Measurements from ENCODE around the gene NCKAP5. TPM values are rescaled to one million over a fixed set of nuclear protein-coding genes. Genes with fewer than 3 reads are reported as not detected.

Gene NCKAP5
- total RNA-seq, 1 donor from 2014 or later = 8.8 TPM

GRCh38 chr2:132680544-132680943 lies 887.7 kb downstream of the NCKAP5 start:
- H3K4me1 ChIP-seq = no peaks in the 10 kb centered on the region
- H3K4me3 ChIP-seq = no peak overlapping the region
- H3K36me3 ChIP-seq = no peaks in the 10 kb centered on the region
- H3K27ac ChIP-seq = no peak overlapping the region
- TF ChIP-seq POLR2A (IDR thresholded peaks at IDR 0.05) (no peak), POLR2AphosphoS5 (IDR thresholded peaks at IDR 0.05; ENCODE audit: insufficient read depth in 1 of 2, low read depth in 1 of 2) (no peak), CTCF (IDR thresholded peaks at IDR 0.05) (no peak)
- no peaks in the 10 kb centered on the region for H3K27me3 ChIP-seq
- intact Hi-C loops (cut with DNase I) = no loop called here
- H3K9me3 ChIP-seq = no peaks in the 10 kb centered on the region
- no peak for DNase-seq (ENCODE audit: extremely low spot score in 2 of 2)

- Histone ChIP-seq H3K27ac (no peak overlapping the region), H3K27me3 (no peaks in the 10 kb centered on the region), H3K36me3 (no peaks in the 10 kb centered on the region), H3K4me1 (no peaks in the 10 kb centered on the region), H3K9me3 (no peaks in the 10 kb centered on the region), H3K4me3 (no peak overlapping the region)
- no peak for TF ChIP-seq POLR2AphosphoS5 (IDR thresholded peaks at IDR 0.05; ENCODE audit: insufficient read depth in 1 of 2, low read depth in 1 of 2)
- no peak for TF ChIP-seq POLR2A (IDR thresholded peaks at IDR 0.05)
- no peak for TF ChIP-seq CTCF (IDR thresholded peaks at IDR 0.05)
- no peak for DNase-seq (ENCODE audit: extremely low spot score in 2 of 2)
- intact Hi-C loops (cut with DNase I) = no loop called here
Observed at GRCh38 chr2:132678483-132678882, 889.8 kb downstream of the NCKAP5 start.

GRCh38 chr2:132677661-132678060 lies 890.6 kb downstream of the NCKAP5 start:
- no peak overlapping the region for H3K27ac ChIP-seq
- no peaks in the 10 kb centered on the region for H3K27me3 ChIP-seq
- no peaks in the 10 kb centered on the region for H3K36me3 ChIP-seq
- no peaks in the 10 kb centered on the region for H3K9me3 ChIP-seq
- H3K4me3 ChIP-seq = no peak overlapping the region
- DNase-seq (ENCODE audit: extremely low spot score in 2 of 2) = no peak
- H3K4me1 ChIP-seq = no peaks in the 10 kb centered on the region
- no peak for TF ChIP-seq CTCF (IDR thresholded peaks at IDR 0.05)
- TF ChIP-seq POLR2AphosphoS5 (IDR thresholded peaks at IDR 0.05; ENCODE audit: insufficient read depth in 1 of 2, low read depth in 1 of 2) = no peak
- no peak for TF ChIP-seq POLR2A (IDR thresholded peaks at IDR 0.05)
- intact Hi-C loops (cut with DNase I) = no loop called here

- H3K36me3 ChIP-seq = no peaks in the 10 kb centered on the region
- intact Hi-C loops (cut with DNase I) = no loop called here
- H3K4me3 ChIP-seq = no peak overlapping the region
- DNase-seq (ENCODE audit: extremely low spot score in 2 of 2) = no peak
- no peak for TF ChIP-seq POLR2AphosphoS5 (IDR thresholded peaks at IDR 0.05; ENCODE audit: insufficient read depth in 1 of 2, low read depth in 1 of 2)
- no peak for TF ChIP-seq CTCF (IDR thresholded peaks at IDR 0.05)
- no peak for TF ChIP-seq POLR2A (IDR thresholded peaks at IDR 0.05)
- H3K4me1 ChIP-seq = no peaks in the 10 kb centered on the region
- H3K9me3 ChIP-seq = no peaks in the 10 kb centered on the region
- H3K27ac ChIP-seq = no peak overlapping the region
- no peaks in the 10 kb centered on the region for H3K27me3 ChIP-seq
Observed at GRCh38 chr2:132676999-132677398, 891.3 kb downstream of the NCKAP5 start.

GRCh38 chr2:132671151-132671835 lies 897.0 kb downstream of the NCKAP5 start:
- Histone ChIP-seq H3K4me3 (peak overlapping the region; percentile 43 to 50), H3K27me3 (no peaks in the 10 kb centered on the region)
- no peak for DNase-seq (ENCODE audit: extremely low spot score in 2 of 2)

More at GRCh38 chr2:132671151-132671835, 897.0 kb downstream of the NCKAP5 start:
- TF ChIP-seq POLR2A (IDR thresholded peaks at IDR 0.05) = no peak
- no peak for TF ChIP-seq CTCF (IDR thresholded peaks at IDR 0.05)
- no peak for TF ChIP-seq POLR2AphosphoS5 (IDR thresholded peaks at IDR 0.05; ENCODE audit: insufficient read depth in 1 of 2, low read depth in 1 of 2)
- Histone ChIP-seq H3K27ac (no peak overlapping the region), H3K9me3 (no peaks in the 10 kb centered on the region), H3K36me3 (no peaks in the 10 kb centered on the region), H3K4me1 (peaks cover 32% of the 10 kb centered on the region)
- intact Hi-C loops (cut with DNase I) = no loop called here

Measured in vagina (tissue), 2 donors.